HG02642 (cell line): ENCODE data around the gene FAM118A.
"Not testable (repeated sequence)": the region's sequence is repeated elsewhere in the genome, so short reads cannot be mapped to it uniquely, and the experiment has no call there.

Experiments used
- ATAC-seq: cut with Tn5 transposase; IDR thresholded peaks from one replicate; pipeline ENCODE4 v1.9.1; 2021; ENCODE audit warnings: mild to moderate bottlenecking; ENCODE audit not compliant: unreplicated experiment, poor library complexity

The FAM118A gene

GRCh38 chr22:45328822-45329529 lies 19.2 kb downstream of the FAM118A start:
- ATAC-seq = no peak

GRCh38 chr22:45329530-45329936 lies 19.8 kb downstream of the FAM118A start:
- no peak for ATAC-seq

- no peak for ATAC-seq
Measured at GRCh38 chr22:45330548-45330947, 20.8 kb downstream of the FAM118A start.

- no peak for ATAC-seq
Measured at GRCh38 chr22:45331486-45331885, 21.8 kb downstream of the FAM118A start.

GRCh38 chr22:45332001-45332400 lies 22.3 kb downstream of the FAM118A start:
- ATAC-seq = no peak

- no peak for ATAC-seq
Measured at GRCh38 chr22:45334068-45334467, 24.3 kb downstream of the FAM118A start.

- no peak for ATAC-seq
Measured at GRCh38 chr22:45334528-45334927, 24.8 kb downstream of the FAM118A start.

- ATAC-seq = no peak
Measured at GRCh38 chr22:45335021-45335818, 25.5 kb downstream of the FAM118A start.

GRCh38 chr22:45335854-45336522 lies 26.3 kb downstream of the FAM118A start:
- no peak for ATAC-seq

- no peak for ATAC-seq
Measured at GRCh38 chr22:45336971-45337431, 27.3 kb downstream of the FAM118A start.

GRCh38 chr22:45337536-45337935 lies 27.8 kb downstream of the FAM118A start:
- ATAC-seq = no peak

- no peak for ATAC-seq
Measured at GRCh38 chr22:45338795-45339194, 29.1 kb downstream of the FAM118A start.

GRCh38 chr22:45340323-45340722 lies 30.6 kb downstream of the FAM118A start:
- no peak for ATAC-seq

GRCh38 chr22:45341498-45341897 lies 31.8 kb downstream of the FAM118A start:
- ATAC-seq = no peak

GRCh38 chr22:45343143-45343542 lies 33.4 kb downstream of the FAM118A start:
- no peak for ATAC-seq

- no peak for ATAC-seq
Measured at GRCh38 chr22:45344334-45344733, 34.6 kb downstream of the FAM118A start.

GRCh38 chr22:45349916-45350315 lies 40.2 kb downstream of the FAM118A start:
- no peak for ATAC-seq

GRCh38 chr22:45351956-45352355 lies 42.2 kb downstream of the FAM118A start:
- ATAC-seq = no peak

- ATAC-seq = not testable (repeated sequence)
Measured at GRCh38 chr22:45352757-45353156, 43.0 kb downstream of the FAM118A start.

- no peak for ATAC-seq
Measured at GRCh38 chr22:45353786-45354185, 44.1 kb downstream of the FAM118A start.

- ATAC-seq = no peak
Measured at GRCh38 chr22:45357490-45357889, 47.8 kb downstream of the FAM118A start.
